CD4-positive, alpha-beta T cell treated with Interleukin-15 for 1 hour (primary cell): ENCODE results near the gene ACTR3C.
A peak's percentile ranks its signal among the peaks of the same experiment; 100 is the strongest.
"Not testable (repeated sequence)": the region's sequence is repeated elsewhere in the genome, so short reads cannot be mapped to it uniquely, and the experiment has no call there.

Source experiments
- DNase-seq: peaks from one replicate; pipeline ENCODE4 v3.0.0-alpha.2; 2020

ACTR3C gene

DNA sequence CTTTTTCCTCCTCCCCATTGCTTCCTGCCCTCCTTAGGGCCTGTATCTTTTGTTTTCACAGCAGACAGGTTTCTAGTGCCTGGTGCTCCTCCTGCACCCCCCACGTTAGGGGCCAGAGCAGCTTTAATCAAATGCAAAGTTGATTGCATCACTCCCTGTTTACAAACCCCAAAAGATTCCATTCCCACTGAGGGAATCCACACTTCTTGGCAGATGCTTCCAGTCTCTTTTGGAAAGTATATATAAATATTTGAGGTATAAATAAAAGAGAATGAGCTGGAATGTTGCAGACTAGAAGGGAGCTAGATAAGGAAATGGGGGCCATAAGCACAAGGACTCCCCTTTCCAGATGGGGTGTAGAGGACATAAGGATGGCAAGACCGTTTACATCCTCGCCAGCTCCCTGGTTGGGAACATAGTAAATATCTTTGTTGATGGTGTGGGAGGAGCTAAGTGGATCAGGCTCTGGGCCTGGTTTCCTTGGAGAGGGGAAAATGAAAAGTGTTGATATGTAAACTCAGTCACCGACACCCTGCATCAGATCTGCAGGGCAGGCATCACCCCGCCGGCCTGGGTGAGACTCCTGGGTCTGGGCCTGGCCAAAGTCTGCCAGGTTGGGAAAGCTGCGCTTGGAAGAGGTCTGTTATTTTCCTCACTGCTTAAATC lies 11.9 kb upstream of the ACTR3C start:
- DNase-seq = no peak

DNA sequence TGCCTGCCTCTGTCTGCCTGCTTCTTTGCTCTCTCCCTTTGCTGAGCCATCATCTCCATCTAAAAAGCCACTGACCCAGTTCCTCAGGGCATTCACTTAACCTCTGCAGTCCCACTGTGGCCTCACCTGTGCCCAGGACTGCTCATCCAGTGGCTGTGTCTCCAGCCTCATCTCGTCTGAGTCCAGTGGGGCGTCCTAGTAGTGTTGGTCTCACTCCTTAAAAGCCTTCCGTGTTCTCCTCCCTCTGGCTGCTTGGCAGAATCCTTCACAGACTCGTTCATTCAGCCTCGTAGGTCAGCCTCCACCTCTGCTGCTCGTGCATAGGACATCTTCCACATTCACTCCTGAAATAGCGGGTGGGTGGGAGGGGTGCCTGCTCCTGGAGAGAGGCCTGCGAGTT lies 10.8 kb upstream of the ACTR3C start:
- DNase-seq = no peak

DNA sequence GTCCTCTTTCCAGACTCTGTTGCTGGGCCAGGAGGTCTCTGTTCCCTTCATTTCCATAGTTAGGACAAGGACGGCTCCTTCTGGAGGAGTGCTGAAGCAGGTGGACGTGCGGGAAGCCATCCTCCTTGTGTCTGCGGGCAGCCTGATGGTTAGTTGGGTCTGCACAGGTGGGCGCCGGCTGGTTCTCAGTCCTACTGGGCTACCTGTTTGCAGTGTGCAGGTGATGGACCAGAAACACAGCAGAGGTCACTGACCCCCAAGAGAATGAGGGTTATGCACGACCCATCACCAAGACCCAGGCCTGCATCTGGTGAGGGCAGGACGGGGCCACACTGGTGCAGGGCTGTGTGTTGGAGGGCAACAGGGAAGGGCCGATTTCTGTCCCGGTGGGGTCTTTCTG lies 10.3 kb upstream of the ACTR3C start:
- no peak for DNase-seq

DNA sequence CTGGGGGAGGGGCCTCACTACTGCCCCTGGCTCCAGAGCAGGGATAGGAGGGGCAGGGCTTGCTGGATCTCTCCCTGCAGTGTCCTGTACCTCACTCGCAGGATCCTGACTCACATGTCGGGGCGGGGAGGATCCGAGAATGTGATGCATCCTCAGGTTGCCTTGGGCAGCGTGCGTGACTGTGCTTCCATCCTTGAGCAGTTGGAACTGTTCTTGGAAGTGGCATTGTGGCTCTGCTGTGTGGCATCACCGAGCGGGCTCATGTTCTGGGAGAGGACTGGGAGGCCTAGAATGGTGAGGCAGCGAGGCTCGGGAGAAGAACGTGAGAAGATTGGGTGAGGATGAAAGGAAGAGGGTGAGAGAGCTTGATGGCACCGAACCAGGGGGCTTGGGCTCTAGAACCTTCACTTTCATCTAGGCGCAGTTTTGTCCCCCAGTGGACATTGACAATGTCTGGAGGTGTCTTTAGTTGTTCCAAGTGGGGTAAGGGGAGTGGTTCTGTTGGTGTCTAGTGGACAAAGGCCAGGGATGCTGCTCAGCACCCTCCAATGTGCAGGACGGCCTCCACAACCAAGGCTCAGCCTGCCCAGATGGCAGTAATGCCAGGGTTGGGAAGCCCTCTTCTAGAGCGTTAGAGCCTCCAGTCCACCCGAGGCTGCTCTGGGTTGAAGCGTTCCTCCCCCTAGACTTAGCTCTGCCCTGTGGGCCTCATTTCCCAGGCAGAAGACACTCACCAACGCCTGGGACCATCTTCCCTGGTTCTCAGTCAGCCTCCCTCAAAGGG lies 9.7 kb upstream of the ACTR3C start:
- no peak for DNase-seq

DNA sequence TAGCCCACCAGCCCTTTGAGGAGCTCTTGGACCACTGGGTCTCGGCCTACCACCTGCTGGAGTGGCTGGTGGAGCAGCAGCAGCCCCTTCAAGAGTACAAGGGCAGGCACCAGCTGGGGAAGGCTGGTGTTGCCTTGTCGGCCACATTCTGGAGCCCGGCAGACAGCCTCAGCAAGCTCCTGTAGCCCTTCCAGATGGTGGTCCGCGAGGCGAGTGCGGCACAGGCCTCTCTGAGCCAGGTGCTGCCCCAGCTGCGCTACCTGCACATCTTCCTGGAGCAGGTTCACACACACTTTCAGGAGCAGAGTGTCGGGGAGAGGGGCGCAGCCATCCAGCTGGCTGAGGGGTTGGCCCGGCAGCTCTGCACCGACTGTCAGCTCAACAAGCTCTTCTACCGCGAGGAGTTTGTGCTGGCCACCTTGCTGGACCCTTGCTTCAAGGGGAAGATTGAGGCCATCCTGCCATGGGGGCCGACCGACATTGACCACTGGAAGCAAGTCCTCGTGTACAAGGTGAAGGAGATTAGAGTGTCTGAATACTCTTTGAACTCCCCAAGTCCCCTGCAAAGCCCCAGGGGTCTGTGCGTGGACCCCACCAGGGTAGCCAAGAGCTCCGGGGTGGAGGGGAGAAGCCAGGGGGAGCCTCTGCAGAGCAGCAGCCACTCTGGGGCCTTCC lies 7.0 kb upstream of the ACTR3C start:
- no peak for DNase-seq

DNA sequence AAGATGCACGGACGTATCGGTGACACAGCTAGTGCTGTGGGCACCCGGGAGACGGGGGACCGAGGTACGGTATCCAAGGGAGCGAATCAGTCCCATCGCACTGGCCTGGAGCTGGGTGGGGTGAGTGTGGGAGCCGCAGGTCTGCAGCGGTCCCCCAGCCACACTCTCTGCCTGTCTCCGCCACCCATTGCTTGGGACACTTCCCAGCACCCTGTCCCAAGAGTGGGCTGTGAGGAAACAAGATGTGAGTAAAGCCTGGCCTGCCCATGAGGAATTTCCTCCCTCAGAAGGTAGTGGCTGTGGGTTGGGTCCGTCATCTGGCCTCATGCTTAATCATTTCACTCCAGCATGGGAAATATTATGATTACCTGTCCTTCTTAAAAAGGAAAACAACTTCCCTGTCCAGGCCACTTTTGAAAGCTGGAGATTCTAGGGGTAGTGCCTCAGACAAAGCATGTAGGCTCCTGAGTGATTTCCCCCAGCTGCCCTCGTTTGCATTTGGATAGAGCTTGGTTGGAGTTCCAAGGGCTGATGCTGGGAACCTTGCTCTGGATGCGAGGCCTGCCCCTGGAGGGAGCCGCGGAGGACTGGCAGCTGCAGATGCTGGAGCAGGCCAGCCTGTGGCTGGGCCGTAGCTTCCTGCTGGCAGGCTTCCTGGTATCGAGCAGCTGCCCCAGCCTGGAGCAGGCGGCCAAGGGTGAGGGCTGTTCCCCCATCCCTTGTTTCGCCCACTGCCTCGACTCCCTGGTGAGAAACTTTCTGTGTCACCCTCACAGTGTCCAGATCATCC lies 6.2 kb upstream of the ACTR3C start:
- DNase-seq = no peak

DNA sequence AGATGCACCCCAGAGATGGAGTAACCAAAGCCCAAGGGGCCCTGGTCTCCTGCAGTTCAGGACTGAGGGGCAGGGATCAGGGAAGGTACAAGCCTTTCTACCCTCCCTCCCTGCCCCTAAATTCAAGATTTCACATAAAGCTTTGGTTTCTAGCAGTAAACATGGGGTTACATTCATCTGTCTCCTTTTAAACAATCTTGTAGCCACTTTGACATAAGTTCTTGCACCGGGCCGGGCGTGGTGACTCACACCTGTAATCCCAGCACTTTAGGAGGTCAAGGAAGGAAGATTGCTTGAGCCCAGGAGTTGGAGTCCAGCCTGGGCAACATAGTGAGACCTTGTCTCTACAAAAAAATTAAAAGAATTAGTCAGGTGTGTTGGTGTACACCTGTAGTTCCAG lies 4.0 kb upstream of the ACTR3C start:
- no peak for DNase-seq

DNA sequence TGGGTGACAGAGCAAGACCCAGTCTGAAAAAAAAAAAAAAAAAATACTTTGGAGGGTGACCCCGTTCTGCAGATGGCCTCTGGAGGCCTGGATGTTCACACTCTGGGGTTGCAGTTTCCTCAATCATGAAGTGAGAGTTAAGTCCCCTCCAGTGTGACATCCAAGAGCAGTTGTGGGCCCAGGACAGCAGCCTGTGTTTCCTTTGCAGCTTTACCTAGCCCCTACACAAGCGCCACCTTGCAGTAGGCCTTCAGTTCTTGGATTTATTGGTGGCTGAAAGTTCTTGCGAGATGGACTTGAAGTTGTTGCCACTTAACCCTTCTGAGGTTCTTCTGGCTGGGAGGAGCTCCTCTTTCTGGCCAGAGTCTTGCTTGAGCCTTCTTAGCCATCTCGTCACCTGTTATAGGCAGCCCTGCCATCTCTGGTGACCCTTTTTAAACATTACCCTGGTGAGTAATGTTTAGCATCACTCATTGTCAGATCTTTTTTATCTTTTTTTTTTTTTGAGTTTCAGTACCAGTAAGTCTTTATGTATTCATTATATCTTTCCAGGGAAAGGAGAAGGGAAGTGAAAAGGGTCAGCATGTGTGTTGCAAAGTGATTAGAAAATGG lies 3.4 kb upstream of the ACTR3C start:
- DNase-seq = no peak

DNA sequence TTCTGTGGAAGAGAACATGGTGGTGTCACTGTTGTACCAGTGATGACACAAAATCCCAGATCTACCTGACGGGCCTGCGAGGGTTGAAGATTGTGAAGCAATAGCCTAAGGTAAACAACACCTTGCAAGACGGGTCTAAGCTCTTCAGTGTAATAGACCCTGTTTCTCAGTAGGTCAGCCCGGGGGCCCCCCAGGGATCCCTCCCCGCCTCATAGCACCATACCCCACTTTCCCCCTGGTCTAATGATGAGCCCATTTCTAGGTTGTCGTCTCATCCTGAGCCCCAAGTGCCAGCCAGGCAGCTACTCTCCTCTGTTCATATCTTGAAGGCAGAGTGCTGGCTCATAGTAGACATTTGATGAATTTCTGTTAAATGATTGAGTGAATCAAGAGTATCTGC lies 2.6 kb upstream of the ACTR3C start:
- DNase-seq = no peak

DNA sequence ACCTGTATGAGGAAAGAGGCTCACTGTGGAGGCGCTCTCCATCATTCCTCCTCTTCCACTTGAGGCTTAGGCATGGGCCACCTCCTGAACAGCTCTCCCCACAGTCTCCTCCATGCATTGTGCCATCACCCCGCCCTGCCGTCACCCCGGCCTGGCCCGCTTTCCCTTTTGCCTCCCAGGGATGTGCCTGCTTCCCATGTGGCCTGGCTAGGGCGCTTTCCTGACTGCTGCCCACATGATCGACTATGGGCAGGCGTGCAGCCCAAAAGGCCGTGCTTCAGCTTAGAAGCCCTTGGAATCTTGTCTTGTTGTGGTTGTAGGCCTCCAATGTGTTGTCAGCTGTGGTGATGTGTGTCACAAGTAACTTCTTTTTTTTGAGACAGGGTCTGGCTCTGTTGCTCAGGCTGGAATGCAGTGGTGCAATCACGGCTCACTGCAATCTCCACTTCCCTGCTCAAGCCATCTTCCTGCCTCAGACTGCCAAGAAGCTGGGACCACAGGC lies 1.8 kb upstream of the ACTR3C start:
- no peak for DNase-seq

DNA sequence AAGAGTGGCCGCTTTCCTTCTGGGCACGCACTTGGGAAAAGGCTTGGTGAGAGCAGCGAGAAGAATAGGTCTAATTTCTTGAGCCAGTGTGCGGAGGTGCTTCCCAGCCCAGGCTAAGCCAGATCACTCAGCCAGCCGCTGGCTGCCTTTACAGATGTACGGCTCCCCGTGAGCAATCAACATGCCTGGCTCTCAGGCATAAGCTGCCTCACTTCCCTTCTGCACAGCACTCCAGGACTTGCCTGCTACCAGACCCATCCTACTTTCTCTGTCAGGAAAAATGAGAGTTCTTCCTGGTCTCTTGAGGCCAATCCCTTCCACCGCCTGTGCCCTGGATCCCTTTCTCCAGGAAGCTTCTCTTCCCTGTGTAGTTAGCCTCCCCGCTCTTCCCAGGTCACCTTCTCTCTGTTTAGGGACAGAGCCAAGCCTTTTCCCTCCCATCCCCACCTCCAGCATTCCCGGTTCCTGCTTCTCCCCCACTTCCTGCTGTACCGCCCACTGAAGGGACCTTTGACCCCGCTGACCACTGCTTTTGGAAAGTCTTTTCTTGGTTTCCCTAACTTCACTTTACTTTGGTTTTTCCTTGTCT lies 1.1 kb upstream of the ACTR3C start:
- no peak for DNase-seq

DNA sequence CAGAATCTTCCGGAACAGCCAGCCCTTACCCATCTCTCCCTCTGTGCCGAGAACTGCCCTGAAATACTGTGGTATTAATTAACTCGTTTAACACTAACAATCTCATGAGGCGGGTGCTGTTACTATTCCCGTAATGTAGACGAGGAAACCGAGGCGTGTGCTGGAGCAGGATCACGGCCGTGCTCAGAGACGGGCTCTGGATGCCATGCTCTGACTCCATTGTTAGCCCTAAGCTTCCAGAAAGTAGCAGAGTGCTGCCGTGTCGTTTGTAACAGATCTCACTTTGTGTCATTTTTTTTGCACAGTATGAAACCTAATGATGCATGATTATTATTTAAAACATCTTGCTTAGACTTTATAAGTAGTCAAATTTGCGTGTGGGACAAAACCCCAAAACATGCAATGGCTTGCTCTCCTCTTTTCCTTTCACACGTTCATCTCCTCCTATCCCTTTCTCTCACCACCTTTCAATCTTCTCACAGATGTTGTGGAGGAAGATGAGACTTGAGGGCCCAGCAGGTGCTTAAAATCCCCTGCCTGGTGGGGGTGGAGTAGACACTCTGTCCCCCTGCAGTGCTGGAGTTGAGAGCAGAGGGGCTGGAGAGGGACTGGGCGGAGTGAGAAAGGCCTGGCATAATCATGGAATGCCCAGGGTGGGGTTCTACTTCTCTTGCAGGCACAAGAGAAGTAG lies 482 bp upstream of the ACTR3C start:
- DNase-seq = no peak

DNA sequence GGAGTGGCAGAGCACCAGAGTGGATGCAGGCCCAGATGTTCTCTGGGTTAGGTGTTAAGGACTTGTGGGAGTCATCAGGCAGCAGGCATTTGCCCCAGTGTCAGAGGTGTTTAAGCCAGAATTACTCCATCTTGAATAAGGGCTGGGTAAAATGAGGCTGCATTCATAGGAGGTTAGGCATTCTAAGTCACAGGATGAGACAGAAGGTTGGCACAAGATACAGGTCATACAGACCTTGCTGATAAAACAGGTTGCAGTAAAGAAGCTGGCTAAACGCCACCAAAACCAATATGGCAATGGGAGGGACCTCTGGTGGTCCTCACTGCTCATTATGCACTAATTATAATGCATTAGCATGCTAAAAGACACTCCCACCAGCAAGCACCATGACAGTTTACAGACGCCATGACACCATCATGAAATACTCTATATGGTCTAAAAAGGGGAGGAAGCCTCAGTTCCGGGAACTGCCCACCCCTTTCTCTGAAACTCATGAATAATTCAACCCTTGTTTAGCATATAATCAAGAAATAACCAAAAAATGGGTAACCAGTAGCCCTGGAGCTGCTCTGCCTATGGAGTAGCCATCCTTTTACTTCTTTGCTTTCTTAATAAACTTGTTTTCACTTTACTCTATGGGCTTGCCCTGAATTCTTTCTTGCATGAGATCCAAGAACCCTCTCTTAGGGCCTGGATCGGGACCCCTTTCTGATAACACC lies 1.1 kb downstream of the ACTR3C start:
- DNase-seq = peak; percentile 55

DNA sequence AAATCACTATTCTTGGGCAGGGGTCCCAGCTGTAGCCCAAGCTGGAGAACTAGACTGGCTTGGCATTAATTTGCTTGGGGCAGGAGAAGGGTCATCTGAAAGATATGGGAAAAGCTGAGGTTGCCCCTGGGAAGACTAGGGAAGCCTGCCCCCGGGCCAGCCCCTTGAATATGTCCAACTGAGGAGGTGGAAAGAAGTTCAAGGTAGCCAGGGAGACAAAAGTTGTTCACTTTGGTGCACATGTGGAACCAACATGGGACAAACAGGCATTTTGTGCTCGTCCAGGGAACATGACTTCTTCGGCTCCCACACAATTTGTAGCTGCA lies 1.6 kb downstream of the ACTR3C start:
- no peak for DNase-seq

DNA sequence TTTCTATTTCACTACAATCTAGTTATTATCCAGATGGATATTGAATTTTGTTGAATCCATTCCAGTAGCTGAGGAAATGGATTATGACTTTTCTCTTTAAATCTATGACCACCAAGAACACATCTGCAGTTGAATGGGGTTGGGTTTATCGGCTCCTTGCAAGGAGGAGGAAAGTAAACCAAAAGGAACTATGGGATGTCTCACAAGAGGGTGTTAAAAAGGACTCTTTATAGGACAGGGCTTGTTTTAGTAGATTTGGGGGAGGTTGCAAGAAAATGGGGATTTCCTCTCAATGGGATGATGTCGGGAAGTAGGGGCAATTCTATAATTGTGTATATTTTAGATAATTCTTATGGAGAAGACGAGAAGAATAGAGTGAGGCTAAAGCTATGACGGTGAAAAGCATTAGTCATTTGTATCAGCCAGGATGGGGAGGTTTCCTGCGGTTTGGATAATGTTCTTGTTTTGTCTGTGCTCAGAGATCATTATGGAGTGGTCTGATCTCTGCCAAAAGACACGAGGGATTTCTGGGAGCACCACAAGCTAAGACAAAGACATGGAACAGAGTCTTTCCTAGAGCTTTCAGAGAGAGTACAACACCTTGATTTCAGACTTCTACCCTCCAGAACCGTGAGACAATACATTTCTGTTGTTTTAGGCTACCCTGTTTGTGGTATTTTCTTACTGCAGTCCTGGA lies 5.4 kb downstream of the ACTR3C start:
- DNase-seq = no peak

DNA sequence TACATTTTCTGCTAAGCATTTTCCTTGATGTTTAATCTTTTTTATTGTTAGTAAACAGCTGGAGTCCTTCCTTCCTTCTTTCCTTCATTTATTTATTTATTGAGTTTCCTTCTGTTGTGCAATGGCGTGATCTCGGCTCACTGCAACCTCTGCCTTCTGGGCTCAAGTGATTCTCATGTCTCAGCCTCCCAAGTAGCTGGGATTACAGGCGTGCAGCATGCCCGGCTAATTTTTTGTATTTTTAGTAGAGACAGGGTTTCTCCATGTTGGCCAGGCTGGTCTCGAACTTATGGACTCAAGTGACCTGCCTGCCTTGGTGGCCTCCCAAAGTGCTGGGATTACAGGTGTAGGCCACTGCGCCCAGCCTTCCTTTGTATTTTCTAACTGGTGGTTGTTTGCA lies 6.4 kb downstream of the ACTR3C start:
- DNase-seq = not testable (repeated sequence)

DNA sequence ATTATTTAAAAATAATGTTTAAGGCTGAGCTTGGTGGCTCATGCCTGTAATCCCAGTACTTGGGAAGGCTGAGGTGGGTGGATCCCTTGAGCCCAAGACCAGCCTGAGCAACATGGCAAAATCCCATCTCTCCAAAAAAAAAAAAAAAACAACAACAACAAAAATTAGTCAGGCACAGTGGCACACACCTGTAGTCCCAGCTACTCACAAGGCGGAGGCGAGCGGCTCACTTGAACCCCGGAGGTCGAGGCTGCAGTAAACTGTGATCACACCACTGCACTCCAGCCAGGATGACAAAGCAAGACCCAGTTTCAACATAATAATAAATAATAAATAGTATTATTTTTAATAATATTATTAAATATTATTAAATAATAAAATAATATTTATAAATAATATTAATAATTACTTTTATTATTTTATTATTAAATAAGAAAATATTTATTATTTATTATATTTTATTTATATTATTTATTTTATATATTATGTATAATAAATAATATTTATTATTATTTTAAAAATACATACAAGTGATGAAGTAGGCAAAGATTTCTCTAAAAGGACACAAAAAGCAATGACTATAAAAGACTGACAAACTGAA lies 8.6 kb downstream of the ACTR3C start:
- DNase-seq = no peak

DNA sequence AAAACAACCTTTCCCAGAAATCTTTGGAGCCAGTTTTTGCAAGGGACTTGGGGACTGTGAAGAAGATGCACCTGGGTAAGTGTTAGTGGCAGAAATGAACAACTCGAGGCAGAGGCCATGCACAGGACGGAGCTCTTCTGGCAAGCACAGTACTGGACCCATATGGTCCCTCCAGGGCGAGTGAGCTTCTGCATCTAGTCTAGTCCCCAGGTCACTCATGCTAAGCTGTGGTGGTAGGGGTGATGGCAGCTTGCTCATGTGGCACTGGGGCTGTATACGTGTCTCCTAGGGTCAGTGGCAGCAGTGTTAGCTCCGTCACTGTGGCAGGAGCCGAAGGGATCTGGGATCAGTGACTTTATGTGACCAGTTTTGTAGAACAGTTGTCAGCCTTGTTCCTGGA lies 9.5 kb downstream of the ACTR3C start:
- DNase-seq = no peak

DNA sequence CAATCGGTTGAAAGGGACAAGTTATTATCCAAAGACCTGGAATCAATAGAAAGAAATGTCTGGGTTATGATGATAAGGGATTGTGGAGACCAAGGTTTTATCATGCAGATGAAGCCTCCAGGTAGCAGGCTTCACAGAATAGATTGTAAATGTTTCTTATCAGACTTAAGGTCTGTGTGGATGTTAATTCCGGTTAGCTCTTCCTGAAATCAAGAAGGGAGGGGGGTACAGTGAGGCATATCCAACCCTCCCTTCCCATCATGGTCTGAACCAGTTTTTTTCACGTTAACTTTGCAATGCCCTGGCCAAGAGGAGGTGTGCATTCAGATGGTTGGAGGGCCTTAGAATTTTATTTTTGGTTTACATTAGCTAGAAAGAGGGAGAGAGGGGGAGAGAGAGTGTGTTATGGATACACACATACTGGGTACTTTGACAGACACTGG lies 10.0 kb downstream of the ACTR3C start:
- no peak for DNase-seq
